ENCODE data around the gene AGAP1.

The AGAP1 gene

DNA sequence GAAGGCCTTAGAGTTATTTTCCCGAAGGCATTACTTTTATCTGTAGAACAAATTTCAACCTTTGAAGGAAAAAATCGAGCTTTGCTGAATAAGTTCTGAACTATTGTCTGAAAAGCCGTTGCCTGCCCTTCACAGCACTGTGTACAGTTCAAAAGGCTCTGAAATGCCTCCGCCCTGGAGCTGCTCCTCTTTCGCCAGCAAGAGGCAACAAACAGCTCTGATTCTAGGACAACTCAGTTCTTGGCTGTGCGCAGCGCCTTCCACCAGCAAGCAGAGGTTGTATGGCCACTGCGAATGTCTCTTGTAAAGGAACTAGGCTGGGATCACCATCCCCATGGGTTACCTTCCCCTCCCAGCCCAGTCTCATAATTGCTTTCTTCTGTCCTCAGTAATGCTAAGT, 365.8 kb downstream of the AGAP1 start:
- no peak for DNase-seq

DNA sequence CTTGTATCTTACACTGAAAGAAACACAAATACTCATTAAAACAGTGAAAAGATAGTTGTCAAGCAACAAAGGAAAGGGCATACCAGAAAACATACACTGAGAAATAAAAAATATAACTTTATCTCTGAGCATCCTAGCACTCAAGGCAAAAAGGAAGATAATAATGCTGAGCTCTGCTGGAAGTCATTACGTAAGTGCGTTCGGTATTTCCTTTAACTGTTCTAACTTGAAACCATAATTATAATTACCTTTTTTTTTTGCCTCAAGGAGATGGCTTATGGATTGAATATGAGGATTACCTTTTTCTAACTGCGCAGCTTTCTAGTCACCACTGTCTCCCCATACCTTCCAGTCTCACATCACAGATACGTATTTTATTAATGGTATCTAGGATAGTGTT, 366.3 kb downstream of the AGAP1 start:
- DNase-seq = no peak

GRCh38 chr2:235860871-235861270, 367.0 kb downstream of the AGAP1 start:
- no peak for DNase-seq

GRCh38 chr2:235861383-235861782, 367.5 kb downstream of the AGAP1 start:
- DNase-seq = no peak

DNA sequence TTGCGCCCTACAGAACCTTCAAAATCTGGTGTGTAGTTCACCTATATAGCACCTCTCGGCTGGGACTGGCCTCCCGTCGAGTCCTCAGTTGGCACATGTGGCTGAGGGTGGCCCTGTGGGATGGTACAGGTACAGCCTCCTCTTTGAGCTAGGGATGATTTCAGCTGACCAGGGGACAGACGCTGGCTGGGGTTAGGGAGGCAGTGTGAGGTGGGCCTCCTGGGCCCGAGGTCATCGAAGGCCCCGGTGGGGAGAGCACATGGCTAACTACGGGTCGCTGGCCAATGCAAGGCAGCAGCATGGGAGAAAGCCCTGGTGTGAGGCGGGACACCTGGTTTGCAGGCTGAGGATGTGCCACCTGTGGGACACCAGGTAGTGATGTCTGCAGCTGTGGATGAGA, 369.6 kb downstream of the AGAP1 start:
- no peak for DNase-seq

DNA sequence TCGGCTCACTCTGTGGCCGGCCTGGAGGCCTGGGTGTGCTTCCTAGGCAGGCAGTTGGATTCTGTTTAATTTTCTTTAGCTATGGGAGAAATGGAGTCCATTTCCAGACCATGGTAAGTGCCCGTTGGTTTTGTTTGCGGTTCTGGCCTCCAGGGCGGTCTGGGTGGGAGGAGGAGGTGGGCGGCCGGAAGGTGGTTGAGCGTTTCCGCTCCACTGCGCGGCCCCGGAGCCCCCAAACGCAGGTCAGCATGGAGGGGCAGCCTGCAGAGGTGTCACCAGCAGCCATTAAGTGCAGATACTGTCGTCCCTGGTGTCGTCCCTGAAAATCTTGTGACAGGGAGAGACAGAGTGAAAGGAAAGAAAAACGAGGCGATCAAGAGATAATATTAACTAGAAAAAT, 370.5 kb downstream of the AGAP1 start:
- DNase-seq = no peak

GRCh38 chr2:235864733-235865515, 371.1 kb downstream of the AGAP1 start:
- no peak for DNase-seq

DNA sequence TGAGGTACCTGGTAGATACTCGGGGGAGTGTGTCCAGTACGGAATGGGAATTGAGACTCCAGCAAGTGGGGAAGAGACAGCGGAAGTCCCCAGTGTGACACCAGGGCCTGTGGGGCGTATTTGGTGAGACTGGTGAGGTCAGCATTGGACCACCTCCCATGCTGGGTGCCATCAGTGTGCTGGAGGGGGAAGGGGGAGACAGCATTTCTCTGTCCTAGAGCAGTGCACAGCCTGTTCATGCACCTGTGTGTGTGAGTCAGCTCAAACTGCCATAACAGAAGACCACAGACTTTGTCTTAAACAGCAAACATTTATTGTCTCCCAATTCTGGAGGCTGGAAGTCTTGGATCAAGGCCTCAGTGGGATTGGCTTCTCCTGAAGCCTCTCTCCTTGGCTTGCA, 372.5 kb downstream of the AGAP1 start:
- no peak for DNase-seq

DNA sequence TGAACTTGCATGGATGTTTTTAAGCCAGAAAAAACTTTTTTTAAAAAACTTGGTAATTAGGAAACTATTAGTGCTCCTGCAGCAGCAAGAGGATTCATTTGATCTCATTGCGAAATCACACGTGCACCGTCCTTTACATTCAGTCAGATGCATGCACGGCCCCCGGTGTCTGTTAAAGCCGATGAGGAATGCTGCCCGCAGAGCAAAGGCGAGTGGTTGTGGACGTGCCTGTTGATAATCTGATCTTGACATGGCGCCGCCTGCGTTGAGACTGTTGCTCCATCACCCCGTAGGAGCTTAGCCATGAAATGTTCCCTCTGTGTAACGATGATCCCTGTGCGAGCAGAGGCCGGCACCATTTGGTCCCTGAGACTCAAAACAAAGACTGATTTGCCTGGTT, 374.4 kb downstream of the AGAP1 start:
- no peak for DNase-seq

DNA sequence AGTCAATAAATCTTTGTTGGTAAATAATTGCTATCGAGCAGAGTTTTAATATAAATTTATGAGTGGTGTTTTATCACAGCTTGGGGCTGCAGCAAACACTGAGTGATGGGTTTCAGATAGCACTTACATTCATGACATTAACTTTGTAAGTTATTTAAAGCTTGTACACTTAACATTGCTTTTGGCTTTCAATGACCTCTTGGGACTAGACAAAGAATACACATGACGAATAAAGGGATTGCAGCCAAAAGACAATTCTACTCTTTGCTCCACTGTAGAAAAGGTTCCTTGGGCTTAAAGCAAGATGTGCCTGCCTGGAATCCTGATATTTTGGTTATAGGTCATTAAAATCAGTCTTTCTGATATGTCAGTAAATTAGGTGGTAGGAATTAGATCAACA, 374.8 kb downstream of the AGAP1 start:
- DNase-seq = no peak

DNA sequence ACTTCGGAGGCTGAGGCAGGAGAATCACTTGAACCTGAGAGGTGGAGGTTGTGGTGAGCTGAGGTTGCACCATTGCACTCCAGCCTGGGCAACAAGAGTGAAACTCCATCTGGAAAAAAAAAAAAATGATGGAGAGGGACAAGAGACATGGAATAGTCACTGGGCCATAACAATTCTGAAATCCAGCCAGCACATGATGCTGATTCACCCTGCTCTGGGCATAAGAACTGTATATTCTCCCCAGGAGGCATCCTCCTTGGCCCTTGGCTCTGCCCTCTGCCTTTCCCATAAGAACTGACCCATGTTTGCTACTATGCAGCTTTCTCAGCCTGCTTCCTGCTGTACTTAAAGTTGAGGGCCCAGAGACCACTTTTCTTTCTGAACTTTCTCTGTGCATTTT, 376.7 kb downstream of the AGAP1 start:
- DNase-seq = no peak

DNA sequence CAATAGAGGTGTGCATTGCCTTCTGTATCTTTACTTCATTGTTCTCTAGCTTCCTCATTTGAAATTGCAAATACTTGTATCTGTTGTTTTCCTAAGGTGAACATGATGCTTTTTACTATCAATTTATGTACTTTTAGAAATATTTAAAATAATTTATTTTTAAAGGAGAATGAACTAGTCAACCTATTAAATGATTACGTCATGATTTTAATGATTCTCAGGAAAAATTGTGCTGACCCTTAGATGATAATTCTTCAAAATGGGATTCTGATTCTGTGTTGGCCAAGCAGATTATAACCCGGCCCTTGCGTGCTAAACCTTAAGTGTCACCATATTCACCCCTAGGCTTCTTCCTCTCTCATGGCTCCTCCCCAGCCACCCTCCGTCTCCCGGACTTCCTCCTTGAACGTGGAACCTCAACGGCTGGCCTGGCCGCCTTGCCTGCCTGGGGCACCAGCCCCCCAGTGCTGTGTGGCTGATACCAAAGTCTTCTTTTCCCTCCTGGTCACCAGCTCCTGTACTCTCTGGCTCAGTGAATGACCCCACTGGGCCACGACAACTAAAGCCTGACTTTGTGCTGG, 382.3 kb downstream of the AGAP1 start:
- no peak for DNase-seq

- DNase-seq = no peak
These were observed 383.5 kb downstream of the AGAP1 start for GRCh38 chr2:235877275-235877802.

DNA sequence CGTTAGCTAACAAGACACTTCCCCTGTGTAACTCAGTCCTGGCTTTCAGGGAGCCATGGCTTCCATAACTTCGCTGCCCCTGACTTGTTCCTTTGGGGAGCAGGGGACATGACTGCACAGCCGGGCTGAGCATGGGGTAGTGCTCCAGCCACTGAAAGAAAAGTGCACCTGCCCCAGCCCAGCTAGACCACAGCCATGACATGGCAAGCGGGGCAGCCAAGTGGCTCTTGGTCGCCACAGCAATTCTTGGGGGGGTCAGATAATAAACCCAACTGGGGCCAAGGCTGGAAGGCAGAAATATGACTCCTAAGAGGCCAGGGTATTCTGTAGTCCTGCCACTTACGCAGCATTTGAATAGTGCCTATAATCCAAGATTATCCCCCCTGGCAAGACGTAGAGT, 385.3 kb downstream of the AGAP1 start:
- DNase-seq = no peak

DNA sequence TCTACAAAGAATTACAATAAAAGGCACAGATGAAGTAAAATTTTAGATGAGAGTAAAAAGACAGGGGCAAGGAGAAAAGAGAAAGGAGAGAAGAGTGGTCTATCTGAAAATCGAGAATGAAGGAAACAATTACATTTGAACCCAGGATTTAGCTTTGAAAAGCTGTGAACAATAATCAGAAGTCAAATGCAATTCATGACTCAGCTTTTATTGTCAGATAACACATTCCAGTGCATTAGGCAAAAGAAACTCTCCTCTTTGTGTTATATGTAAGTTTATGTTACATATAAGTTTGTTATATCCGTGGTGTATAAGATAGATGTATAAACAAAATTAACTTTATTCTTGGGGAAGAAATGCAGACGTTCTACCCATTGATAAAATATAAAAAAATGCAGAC, 389.8 kb downstream of the AGAP1 start:
- no peak for DNase-seq

DNA sequence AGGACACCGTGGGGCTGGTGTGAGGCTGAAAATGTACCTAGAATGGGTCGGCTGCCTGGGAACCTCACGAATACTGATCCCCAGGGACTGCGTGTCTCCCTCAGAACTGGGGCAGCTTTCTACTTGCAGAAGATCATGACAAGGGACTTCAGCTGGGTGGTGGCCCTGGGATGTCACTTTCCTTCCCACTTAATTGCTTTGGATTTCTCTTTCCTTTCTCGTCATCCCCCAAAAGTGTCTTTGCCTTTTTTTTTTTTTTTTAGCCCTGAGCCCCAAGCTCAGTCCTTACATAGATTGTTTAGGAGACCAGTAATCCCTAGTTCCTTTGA, 395.4 kb downstream of the AGAP1 start:
- no peak for DNase-seq

DNA sequence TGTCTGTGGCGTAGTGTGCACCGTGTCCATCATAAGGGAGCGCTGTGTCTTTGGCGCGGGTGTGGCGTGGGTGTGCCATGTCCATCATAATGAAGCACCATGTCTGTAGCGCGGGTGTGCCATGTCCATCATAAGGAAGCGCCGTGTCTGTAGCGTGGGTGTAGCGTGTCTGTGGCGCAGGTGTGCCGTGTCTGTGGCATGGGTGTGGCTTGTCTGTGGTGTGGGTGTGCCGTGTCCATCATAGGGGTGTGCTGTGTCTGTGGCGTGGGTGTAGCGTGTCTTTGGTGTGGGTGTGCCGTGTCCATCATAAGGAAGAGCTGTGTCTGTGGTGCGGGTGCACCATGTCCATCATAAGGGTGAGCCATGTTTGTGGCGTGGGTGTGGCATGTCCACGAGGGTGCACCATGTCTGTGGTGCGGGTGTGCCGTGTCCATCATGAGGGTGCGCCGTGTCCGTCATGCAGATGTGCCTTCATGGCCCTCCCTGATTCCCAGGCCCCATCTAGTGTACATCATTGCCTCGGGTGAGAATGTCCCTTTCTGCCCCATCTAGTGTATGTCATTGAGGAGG, 399.4 kb downstream of the AGAP1 start:
- DNase-seq = no peak

- no peak for DNase-seq
These were observed 401.0 kb downstream of the AGAP1 start for GRCh38 chr2:235894839-235895238.

- no peak for DNase-seq
These were observed 402.2 kb downstream of the AGAP1 start for GRCh38 chr2:235896061-235896460.

- DNase-seq = no peak
These were observed 404.1 kb downstream of the AGAP1 start for GRCh38 chr2:235897992-235898391.

GRCh38 chr2:235898766-235899165, 404.9 kb downstream of the AGAP1 start:
- DNase-seq = no peak

DNA sequence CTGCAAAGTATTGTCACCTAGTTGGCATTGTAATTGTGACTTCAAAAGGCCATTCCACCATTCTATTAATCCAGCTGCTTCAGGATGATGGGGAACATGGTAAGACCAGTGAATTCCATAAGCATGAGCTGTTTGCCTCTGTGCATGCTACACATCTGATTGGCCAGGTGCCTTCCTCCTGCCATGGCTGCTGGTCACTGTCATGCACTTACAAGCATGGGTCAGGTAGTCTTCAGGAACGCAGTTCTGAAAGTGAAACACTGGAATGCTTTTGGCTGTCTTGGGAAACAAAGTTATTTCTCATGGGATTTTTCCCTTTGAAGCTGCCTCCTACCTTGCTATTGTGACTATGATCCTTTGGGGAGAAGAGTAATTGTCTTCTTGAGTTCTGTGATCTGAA, 406.8 kb downstream of the AGAP1 start:
- no peak for DNase-seq

DNA sequence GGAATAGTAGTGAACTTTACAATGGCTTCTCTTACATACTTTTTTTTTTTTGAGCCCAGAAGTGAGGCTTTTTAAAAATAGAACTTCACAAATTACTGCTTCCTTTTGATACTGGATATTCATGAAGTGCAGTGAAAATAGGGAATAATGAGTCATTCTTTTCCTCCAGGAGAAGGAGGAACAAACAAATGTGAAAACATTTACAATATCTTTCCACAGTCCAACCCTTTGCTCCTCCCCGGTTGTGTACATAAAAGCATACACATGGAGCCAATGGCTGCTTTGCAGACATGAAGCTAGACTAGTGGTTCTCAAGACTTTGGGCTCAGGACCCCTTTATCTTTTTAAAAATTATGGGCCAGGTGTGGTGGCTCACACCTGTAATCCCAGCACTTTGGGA, 407.4 kb downstream of the AGAP1 start:
- DNase-seq = no peak

DNA sequence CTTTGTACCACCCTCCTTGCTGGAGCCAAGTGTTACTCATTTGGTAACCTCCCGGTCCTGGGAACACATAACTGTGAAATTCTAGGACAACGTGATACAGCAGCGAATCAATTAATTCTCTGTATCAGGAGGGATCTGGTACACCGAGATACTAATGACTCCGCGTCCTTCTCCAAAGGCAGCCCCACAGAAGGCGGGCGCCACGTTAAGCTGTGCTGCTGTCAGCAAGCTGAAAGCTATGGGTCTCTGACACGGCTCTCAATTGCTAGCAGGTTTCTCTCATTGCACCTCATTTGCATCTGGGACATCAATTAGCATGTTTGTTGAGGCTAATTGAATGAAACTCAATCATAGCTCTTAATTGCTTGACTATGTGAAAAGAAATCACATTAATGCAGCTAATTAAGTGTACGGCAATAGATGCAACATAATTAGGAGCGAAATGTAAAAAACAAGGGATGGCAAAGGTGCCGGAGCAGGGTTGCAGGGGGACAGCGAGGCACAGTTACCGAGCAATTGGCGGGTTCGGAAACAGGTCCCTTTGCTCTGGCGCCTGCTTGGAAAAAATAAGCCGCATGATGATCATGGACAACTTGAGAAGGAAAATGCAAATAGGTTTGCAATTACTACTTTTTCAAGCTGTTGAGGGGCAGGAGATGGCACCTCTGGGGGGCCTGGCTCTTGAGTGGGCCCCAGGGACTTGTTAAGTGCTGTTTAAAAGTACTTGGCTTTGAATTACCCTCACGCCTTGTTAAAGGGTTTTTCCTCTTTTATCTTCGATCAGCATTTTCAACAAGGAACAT, 410.1 kb downstream of the AGAP1 start:
- DNase-seq = no peak

All from stimulated activated CD8-positive, alpha-beta memory T cell treated with anti-CD3 and anti-CD28 coated beads, Interleukin-4, amount 100 ng/mL, for 48 hours (primary cell).